Measurements from ENCODE around the gene PWWP3B.
"Not testable (repeated sequence)": the region's sequence is repeated elsewhere in the genome, so short reads cannot be mapped to it uniquely, and the experiment has no call there.

PWWP3B gene

DNA sequence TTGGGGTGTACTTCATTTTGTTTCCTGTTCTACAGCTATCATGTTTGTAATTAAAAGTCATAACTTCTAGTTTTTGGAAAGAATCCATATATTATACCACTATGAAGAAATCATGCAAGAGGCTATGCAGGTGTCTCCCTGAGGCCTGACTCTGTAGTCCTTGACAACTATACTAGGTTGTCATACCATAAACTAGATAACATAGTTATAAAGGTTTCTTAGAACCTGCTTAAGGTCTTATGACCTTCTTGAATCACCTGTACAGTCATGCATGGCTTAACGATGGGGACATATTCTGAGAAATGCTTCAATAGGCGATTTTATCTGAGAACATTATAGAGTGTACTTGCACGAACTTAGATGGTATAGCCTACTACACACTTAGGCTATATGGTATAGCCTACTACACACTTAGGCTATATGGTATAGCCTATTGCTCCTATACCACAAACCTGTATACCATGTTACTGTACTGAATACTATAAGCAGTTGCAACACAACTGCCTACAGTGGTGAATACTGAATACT is 3.3 kb downstream of the PWWP3B start:
- no peak for DNase-seq (ENCODE audit: low read depth)
- H3K4me3 ChIP-seq (ENCODE audit: low read depth, low read length): no peak overlapping the region
- TF ChIP-seq CTCF (IDR thresholded peaks at IDR 0.05; ENCODE audit: low read depth, low read length, missing control alignments): no peak

DNA sequence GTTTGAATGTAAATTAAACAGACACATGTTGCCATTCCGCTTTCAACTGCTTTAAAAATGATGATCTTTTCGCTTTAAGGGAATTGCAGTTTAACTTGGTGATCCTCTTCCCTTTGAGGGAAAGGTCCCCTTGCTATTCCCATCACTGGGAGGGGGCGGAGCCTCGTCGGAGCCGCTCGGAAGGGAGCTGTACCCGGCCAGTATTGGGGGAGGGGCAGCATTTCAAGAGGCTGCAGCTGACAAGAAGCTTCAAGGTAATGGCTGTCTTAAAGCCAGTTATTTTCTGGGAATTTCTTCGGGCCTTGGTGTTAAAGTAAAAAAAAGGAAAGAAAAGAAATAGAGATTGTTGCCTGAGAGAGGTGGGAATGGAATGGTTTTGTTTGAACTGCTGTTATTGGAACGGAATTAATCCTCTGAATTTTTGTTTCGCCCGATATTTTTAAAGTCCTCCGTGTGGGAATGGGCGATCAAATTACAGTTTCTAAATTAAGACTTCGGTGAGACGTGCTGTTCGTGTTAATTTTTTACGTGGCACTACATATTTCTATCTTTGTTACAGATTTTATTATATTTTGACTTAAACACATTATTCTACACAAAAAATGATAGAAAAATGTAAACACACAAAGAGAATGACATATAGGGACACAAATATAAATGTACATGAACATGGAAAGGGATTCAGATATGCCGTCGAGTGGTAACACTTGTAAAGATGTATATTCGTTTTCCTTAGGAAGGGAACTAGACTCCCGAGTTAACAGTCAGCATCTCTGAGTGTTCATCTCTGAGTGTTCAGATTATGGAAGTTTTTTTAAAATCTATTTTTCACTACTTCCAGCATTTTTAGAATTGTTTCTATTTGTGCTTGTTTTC is 9.2 kb downstream of the PWWP3B start:
- TF ChIP-seq CTCF (IDR thresholded peaks at IDR 0.05; ENCODE audit: low read depth, low read length, missing control alignments): no peak

DNA sequence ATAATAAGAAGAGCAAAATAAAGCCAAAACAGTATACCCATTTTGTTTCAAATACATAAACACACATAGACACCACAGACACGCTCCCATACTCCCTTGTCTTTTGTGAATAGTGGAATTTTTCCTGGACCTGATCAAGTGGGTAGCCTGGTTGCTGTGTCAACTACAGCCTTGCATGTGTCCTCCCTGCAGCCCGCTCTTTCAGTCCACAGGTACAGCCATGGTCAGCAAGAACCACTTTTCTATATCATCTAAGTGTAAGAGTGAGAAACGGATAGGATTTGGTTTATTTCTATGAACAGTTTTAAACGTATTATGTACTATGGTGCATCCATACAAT is 9.8 kb downstream of the PWWP3B start:
- no peak for DNase-seq (ENCODE audit: low read depth)
- no peak overlapping the region for H3K4me3 ChIP-seq (ENCODE audit: low read depth, low read length)
- no peak for TF ChIP-seq CTCF (IDR thresholded peaks at IDR 0.05; ENCODE audit: low read depth, low read length, missing control alignments)

More for the DNA sequence above, 9.2 kb downstream of the PWWP3B start:
- DNase-seq (ENCODE audit: low read depth): no peak
- no peak overlapping the region for H3K4me3 ChIP-seq (ENCODE audit: low read depth, low read length)

DNA sequence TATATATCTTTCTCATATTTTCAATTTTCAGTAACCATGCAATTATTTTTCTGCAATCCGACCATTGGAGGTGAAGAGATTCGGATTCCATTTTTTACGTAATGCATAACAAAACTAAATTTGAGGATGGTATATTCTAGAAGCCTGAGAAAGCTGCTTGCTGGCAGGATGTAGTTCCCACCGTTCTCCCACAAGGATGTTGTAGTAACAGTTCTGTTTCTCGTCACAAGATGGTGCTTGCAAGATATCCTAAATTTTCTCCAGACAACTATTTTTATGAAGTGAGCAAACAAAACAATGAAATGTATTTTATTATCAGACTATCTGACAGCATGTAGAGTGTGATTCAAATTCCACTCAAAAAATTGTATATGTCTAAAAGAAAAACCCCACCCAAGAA is 10.7 kb downstream of the PWWP3B start:
- TF ChIP-seq CTCF (IDR thresholded peaks at IDR 0.05; ENCODE audit: low read depth, low read length, missing control alignments): no peak
- no peak for DNase-seq (ENCODE audit: low read depth)
- H3K4me3 ChIP-seq (ENCODE audit: low read depth, low read length): no peak overlapping the region

DNA sequence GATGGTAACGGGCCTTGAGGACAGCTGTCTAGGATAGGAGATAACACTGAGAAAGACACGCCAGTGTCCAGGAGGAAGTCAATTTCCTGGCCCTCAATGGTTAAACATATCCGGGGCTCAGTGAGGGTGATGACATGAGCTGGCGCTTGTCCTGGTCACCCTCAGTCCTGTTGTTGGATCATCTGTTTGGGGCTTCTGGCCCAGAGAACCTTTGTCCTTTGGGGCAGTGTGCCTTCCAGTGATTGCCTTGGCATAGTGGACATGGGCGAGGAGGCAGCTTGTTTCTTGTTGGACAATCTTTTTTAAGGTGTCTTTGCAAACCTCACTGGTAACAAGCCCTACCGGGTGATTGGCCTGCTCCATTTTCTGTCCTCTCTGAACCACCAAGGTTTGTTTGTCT is 15.6 kb downstream of the PWWP3B start:
- not testable (repeated sequence) for H3K4me3 ChIP-seq (ENCODE audit: low read depth, low read length); DNase-seq (ENCODE audit: low read depth)

DNA sequence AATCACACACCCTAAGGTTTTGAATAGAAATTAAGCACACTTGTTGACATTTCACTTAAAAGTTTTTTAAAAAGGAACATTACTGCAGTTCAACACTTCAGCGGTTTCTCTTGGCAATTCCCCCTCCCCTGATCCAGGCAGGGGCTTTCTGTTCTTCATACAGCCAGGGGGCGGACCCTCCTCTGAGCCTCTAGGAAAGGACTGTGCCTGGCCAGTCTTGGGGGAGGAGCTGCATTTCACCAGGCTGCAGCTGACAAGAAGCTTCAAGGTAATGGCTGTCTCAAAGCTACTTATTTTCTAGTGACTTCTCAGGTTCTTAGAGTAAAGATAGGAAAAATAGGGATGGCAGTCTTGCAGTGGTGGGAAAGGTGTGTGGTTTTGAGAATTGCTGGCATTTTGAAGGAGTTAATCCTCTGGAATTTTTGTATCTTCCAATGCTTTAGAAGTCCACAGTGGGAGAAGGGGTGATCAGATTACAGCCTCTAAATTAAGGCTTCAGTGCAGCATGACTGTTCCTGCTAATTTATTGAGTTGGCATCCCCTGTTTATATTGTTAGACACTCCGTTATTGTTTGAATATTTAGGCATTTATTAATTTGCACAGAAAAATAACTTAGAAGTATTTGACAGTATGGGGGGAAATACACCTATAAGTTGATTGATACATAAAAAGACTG is 33.5 kb downstream of the PWWP3B start:
- no peak for DNase-seq (ENCODE audit: low read depth)
- no peak for TF ChIP-seq CTCF (IDR thresholded peaks at IDR 0.05; ENCODE audit: low read depth, low read length, missing control alignments)
- H3K4me3 ChIP-seq (ENCODE audit: low read depth, low read length): no peak overlapping the region

GRCh38 chrX:106203315-106203714 is 35.2 kb downstream of the PWWP3B start:
- TF ChIP-seq CTCF (IDR thresholded peaks at IDR 0.05; ENCODE audit: low read depth, low read length, missing control alignments): no peak
- DNase-seq (ENCODE audit: low read depth): no peak
- no peak overlapping the region for H3K4me3 ChIP-seq (ENCODE audit: low read depth, low read length)
